ENCODE data around the gene SMIM28.
"Not testable (repeated sequence)": the region's sequence is repeated elsewhere in the genome, so short reads cannot be mapped to it uniquely, and the experiment has no call there.

SMIM28 gene

GRCh38 chr6:138410048-138410735 is 32.5 kb downstream of the SMIM28 start:
- no peak for DNase-seq

DNA sequence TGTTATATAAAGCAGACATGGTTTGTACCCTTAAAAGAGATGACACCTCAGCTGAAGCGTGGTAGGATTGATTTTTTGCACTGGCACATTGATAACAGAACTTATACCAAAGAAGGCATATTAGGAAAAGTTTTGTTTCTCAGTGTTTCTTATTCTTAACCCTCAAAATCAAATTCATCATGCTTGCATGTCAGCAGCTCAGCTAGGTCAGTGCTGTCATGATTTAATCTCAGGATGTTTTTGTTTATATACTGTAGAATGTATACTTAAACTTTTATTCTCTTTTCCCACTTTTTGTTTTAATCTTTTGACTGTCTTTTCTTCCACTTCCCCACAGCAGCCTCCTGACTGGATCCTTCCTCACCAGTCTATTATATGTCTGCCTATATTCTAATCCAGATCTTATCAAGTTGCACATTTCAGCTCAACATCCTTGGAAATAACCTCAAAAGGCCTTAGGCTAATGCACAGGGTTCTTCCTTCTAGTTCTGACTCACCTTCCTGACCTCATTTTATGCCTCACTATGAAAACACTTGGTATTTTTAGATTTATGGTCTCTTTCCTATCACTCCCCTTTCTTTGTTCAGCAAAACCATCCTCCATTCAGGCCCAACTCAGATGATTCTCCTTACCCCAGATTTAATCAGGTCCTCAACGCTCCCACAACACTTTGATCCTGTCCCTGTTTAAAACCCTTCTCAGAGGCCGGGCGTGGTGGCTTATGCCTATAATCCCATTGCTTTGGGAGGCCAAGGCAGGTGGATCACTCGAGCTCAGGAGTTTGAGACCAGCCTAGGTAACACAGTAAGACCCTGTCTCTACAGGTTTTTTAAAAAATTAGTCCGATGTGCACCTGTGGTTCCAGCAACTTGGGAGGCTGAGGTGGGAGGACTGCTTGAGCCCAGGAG is 33.5 kb downstream of the SMIM28 start:
- no peak for DNase-seq

DNA sequence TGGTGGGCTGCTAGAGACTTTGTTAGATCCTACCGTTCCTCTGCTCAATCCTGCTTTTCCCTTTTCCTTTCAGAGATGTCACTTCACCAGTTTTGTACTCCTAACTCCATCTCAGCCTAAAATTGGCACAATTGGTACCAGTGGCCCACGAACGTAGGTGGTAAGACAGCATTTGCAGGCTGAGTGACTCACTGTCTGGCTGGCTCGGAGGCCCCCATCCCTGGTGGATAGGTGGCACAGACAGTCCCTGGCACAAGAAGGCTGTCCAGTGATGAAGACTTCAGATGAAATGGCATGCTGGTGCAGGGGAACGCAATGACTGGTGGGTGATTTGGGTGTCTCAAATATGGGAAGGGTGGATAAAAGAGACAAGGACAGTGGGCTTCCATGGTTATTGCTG is 37.4 kb downstream of the SMIM28 start:
- DNase-seq: no peak

DNA sequence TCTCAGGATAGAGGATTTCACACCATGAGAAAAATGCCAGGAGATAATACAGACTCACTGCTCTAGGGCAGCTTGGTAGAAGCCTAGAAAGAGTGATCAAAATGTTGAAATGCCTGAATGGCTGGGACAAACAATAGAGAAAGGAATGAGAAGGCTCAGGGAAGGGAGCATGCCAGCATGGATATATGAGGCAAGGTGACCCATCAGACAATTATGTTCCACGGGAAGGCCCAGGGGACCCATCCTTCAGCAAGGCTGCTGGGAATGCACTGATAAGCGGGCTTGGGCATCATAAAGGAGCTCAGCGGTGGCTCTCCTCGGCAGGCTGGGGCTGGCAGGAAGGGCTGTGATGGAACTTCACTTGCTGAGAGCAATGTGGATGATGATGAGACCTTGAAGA is 38.5 kb downstream of the SMIM28 start:
- DNase-seq: no peak

- DNase-seq: no peak
These were observed 39.9 kb downstream of the SMIM28 start for GRCh38 chr6:138417493-138418117.

- DNase-seq: no peak
These were observed 40.5 kb downstream of the SMIM28 start for GRCh38 chr6:138418118-138418742.

DNA sequence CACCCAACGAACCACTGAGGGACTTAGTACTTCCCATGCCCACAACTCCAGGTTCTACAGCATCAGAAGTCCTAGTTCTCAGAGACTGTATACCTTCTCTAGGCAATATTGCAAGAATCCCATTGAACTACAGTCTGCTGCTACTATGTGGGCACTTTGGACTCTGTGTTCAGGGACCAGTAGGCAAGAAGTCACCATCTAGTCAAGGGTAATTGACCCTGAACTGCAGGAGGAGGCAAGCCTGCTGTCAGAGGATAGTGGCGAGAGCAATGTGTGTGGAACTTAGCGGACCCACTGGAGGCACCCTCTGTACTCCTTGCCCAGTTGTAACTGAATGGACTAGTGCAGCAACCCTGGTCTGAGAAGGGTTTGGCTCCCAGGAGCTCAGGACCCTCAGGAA is 42.1 kb downstream of the SMIM28 start:
- DNase-seq: no peak

- no peak for DNase-seq
These were observed 42.7 kb downstream of the SMIM28 start for GRCh38 chr6:138420356-138420755.

DNA sequence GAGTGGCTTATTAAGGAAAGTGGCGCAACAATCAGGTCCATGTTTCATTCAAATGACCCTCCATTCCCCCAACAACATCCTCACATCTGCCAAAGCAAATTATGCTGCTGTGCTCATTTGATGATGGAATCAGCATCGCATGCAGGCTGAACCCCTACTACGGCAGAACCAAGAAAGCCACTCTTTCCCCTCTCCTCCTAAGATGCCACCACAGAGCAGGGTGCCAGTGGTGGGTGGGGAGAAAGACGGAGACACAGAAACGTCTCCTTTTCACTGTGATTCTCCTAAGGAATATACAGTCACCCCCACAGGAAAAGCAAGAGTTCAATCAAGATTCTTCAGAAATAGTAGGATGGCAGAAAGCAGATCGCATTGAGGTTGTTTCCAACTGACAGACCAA is 43.4 kb downstream of the SMIM28 start:
- DNase-seq: no peak

DNA sequence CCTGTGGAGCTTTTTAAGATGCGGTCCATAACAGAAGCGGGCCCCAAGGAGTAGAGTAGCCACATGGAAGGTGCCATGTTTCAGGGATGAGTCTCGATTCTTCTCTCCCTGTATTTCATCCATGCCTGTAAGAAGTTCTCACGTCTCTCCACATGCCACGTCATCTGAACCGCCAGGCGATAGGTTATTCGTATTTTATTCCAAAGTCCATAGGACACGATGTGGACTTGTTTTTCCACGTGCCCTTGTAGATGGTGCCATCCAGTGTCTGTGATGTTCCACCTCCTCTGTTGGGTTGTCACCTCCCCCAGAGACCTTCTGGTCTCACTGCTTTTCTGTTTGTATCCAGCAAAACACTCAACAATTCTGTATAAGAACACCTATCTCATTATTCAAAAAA is 43.9 kb downstream of the SMIM28 start:
- no peak for DNase-seq

GRCh38 chr6:138422861-138423260 is 45.2 kb downstream of the SMIM28 start:
- no peak for DNase-seq

DNA sequence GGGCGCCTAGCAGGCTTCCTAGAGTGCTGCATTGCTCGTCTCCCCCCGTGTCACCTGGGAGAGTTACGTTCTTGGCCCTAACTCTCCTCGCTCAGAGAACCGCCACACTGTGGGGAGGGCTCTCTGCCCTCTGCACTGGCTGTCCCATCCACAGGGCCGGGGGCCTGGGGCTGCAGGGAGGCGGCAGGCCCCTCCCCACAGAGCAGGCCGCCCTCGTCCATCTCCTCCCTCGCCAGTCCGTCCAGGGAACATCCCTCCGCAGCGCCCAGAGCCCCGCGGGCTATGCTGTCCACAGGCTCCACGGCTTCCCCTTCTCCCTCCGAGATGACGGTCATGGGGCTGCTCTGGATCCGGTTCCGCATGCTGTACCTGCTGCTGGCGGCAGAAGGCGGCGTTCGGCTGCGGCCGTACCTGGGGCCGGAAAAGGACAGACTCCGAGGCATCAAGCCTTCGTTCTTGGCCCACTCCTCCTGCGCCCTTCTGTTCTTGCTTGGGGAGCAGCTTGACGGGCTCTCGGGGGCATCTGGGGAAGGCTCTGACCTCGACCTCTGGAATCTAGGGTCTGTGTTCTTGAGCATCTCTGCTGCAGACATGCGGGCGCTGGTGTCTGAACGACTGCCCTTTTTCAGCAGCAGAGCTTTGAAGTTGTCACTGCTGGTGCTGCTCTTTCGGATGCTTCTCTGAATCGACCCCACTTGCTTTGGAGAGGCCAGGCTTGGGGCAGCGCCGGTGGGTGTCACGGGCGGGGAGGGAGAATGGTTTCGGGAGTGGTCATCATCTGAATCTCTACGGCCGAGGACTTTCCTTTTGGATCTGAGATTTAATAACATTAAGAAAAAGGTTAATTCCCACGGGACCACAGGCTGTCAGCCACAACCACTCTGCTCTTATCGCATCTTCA is 46.5 kb downstream of the SMIM28 start:
- no peak for DNase-seq

GRCh38 chr6:138425256-138425655 is 47.6 kb downstream of the SMIM28 start:
- DNase-seq: not testable (repeated sequence)

DNA sequence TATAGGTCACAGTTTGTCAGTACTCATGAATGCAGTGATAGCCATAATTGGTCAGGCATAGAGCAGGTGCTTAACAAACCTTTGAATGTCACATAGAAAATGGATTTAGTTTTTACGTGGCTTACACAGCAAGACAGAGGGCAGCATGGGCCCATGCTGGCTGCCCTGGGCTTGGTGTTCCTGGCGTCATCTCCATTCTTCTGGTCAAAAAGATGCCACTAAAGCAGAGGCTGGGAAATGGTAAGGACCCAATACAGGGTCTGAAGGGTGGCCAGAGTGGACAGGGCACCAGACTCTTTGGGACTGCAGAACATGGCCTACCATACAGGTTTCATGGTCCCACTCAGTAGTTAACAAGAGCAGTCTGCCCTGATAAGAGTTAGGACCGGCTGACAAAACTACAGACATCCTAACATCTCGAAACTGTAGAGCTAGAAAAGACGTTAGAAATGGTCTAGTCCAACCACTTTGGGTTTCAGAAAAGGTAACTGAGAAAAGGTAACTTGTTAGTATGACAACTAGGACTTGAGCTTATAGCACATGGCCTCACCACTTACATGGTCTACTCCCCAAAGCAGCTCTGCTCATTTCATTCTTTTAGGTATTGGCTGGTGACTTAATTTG is 48.9 kb downstream of the SMIM28 start:
- DNase-seq: no peak

- no peak for DNase-seq
These were observed 50.0 kb downstream of the SMIM28 start for GRCh38 chr6:138427701-138428100.

- DNase-seq: no peak
These were observed 51.4 kb downstream of the SMIM28 start for GRCh38 chr6:138428944-138429598.

- no peak for DNase-seq
These were observed 52.1 kb downstream of the SMIM28 start for GRCh38 chr6:138429761-138430160.

DNA sequence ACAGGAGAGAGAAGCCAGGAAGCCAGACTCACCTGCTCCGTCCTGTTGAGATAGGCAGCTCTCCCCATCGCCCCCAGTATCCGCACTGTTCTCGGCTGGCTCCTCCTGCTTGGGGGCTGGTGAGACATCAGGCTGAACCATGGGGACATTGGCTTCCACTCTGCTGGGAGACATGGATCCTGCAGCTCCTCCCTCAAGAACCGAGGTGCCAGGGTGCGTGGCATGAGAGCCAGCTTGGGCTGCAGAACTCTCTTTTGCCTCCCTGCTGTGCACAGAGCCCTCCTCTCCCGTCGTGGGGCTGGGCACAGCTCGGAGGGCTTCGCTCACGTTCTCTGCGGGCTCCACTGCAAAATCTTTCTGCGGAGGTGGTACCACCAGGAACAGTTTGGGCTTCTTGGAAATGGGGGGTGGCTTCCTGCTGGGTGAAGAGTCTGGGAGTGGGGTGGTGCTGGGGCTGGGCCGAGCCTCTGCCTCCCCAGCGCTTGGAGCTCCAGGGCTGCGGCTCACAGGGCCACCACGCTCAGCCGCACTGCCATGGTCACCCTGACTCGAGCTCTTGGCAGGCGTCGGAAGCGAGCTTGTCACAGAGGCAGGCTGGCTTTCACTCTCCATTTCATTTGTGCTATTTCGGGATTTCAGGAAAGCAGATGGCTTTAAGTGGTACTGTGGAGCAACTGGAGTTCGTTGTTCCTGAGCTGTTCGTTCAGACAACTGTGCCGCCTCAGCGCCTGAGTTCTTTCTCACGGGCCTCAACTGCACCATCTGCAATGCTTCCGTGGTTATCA is 52.8 kb downstream of the SMIM28 start:
- DNase-seq: no peak

DNA sequence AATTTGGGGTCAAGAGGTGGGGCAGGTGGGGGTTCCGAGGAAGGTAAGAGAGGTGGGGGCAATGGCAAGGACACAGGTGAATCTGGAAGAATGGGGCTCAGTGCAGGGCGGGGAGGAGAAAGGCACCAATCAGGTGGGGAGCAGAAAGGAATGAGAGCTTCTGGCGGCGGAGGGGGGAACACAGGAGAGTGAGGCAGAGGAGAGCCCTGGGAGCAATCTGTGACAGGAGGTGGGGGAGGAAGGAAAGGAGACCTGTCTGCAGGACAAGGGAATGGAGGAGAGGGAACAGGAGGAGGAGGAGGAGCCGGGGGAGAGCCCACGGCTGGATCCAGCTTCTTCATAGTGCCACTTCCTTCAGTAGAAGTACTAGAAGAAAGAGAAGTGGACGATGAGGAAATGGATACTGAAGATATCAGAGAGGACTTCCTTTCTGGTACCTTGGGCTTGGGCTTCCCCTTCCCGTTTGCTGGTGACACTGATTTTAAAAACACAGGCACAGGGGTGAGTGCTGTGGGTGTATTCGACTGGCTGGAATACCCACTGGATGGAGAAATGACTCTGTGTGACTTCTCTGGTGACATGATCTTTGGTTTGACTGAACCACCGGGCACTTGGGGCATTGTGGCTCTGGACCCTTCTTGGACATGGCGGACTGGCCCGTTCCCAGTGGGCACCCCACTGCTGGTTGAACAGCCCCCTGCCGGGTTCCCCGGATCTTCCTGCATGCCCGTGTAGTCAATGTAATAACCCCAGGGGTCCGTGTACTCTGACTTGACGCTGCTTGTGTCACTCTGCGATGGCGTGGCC is 53.8 kb downstream of the SMIM28 start:
- no peak for DNase-seq

- DNase-seq: no peak
These were observed 54.3 kb downstream of the SMIM28 start for GRCh38 chr6:138432063-138432356.

All from SHP77 treated with DMSO at 0.1 percent for 48 hours (cell line).